HEK293 (cell line): ENCODE data around the gene NOX5.

Source experiments
- CTCF ChIA-PET: fragments of 350-600 bp; formaldehyde crosslinking; extraction: SDS; loops from one replicate; lab custom pipeline; 2021; ENCODE audit warnings: antibody characterized with exemption; lab: Yijun Ruan, JAX
- POLR2A ChIA-PET: fragments of 300-600 bp; formaldehyde crosslinking; extraction: SDS; loops from one replicate; lab custom pipeline; 2020; ENCODE audit warnings: antibody characterized with exemption, inconsistent platforms; lab: Yijun Ruan, JAX
- H3K27ac ChIP-seq: fragments of 200-500 bp; sonication (Bioruptor generic); 2 replicates; pipeline ENCODE4 v1.5.1; 2014; ENCODE audit warnings: low read depth, low read length, control low read depth, inconsistent platforms; ENCODE audit errors: extremely low read depth
- H3K36me3 ChIP-seq, 2 experiments: fragments of 200-500 bp in 1 of 2; sonication (Bioruptor generic) in 1 of 2; 1 replicate in 1 of 2; 2 replicates in 1 of 2; pipeline ENCODE4 v1.5.1; 2014 to 2017; ENCODE audit warnings: inconsistent platforms in 2 of 2, low read length in 2 of 2; ENCODE audit not compliant: control insufficient read depth in 2 of 2, insufficient read depth in 1 of 2
- H3K4me1 ChIP-seq: fragments of 200-500 bp; sonication (Bioruptor generic); 2 replicates; pipeline ENCODE4 v1.5.1; 2014; ENCODE audit warnings: mild to moderate bottlenecking, low read length, inconsistent platforms; ENCODE audit not compliant: control insufficient read depth, insufficient read depth
- H3K4me3 ChIP-seq: 2 replicates; pipeline ENCODE4 v1.5.1; 2011; ENCODE audit warnings: low read depth, mild to moderate bottlenecking, control low read depth, low read length, moderate library complexity
- H3K9me3 ChIP-seq: fragments of 200-500 bp; sonication (Bioruptor generic); 2 replicates; pipeline ENCODE4 v1.5.1; 2014; ENCODE audit warnings: low read depth, low read length, inconsistent platforms; ENCODE audit not compliant: control insufficient read depth, insufficient read depth
- CTCF ChIP-seq: fragments of 450-650 bp; formaldehyde crosslinking; IDR thresholded peaks from 2 replicates; pipeline ENCODE4 v1.5.1; 2016; ENCODE audit warnings: missing biosample characterization, missing genetic modification characterization
- HIC1 ChIP-seq: fragments of 450-650 bp; formaldehyde crosslinking; IDR thresholded peaks from 2 replicates; pipeline ENCODE4 v1.5.1; 2016; ENCODE audit warnings: missing biosample characterization, missing genetic modification characterization
- MZF1 ChIP-seq: fragments of 450-650 bp; formaldehyde crosslinking; IDR thresholded peaks from 2 replicates; pipeline ENCODE4 v1.5.1; 2017; ENCODE audit warnings: missing biosample characterization, missing genetic modification characterization, borderline replicate concordance
- OVOL3 ChIP-seq: fragments of 450-650 bp; formaldehyde crosslinking; IDR thresholded peaks from 2 replicates; pipeline ENCODE4 v1.5.1; 2016; ENCODE audit warnings: missing biosample characterization, missing genetic modification characterization
- REST ChIP-seq: fragments of 450-650 bp; formaldehyde crosslinking; IDR thresholded peaks from 2 replicates; pipeline ENCODE4 v1.5.1; 2016; ENCODE audit warnings: missing biosample characterization, missing genetic modification characterization
- SCRT1 ChIP-seq: fragments of 450-650 bp; formaldehyde crosslinking; IDR thresholded peaks from 2 replicates; pipeline ENCODE4 v1.5.1; 2016; ENCODE audit warnings: missing biosample characterization, missing genetic modification characterization, borderline replicate concordance
- SP2 ChIP-seq: fragments of 450-650 bp; formaldehyde crosslinking; IDR thresholded peaks from 2 replicates; pipeline ENCODE4 v1.5.1; 2016; ENCODE audit warnings: missing biosample characterization, missing genetic modification characterization
- TSHZ1 ChIP-seq: fragments of 450-650 bp; formaldehyde crosslinking; IDR thresholded peaks from 2 replicates; pipeline ENCODE4 v1.5.1; 2016; ENCODE audit warnings: missing biosample characterization, missing genetic modification characterization, borderline replicate concordance
- ZBTB17 ChIP-seq: fragments of 450-650 bp; formaldehyde crosslinking; IDR thresholded peaks from 2 replicates; pipeline ENCODE4 v1.5.1; 2016; ENCODE audit warnings: missing biosample characterization, missing genetic modification characterization
- ZNF18 ChIP-seq: fragments of 450-650 bp; formaldehyde crosslinking; IDR thresholded peaks from 2 replicates; pipeline ENCODE4 v1.5.1; 2016; ENCODE audit warnings: missing biosample characterization, missing genetic modification characterization
- ZNF280C ChIP-seq: fragments of 450-650 bp; formaldehyde crosslinking; IDR thresholded peaks from 2 replicates; pipeline ENCODE4 v1.5.1; 2016; ENCODE audit warnings: missing biosample characterization, missing genetic modification characterization
- ZNF350 ChIP-seq: fragments of 450-650 bp; formaldehyde crosslinking; IDR thresholded peaks from 2 replicates; pipeline ENCODE4 v1.5.0; 2017; ENCODE audit warnings: missing biosample characterization, mild to moderate bottlenecking, missing genetic modification characterization
- ZNF398 ChIP-seq: fragments of 450-650 bp; formaldehyde crosslinking; IDR thresholded peaks from 2 replicates; pipeline ENCODE4 v1.5.1; 2017; ENCODE audit warnings: missing biosample characterization, missing genetic modification characterization
- ZNF48 ChIP-seq: fragments of 450-650 bp; formaldehyde crosslinking; IDR thresholded peaks from 2 replicates; pipeline ENCODE4 v1.5.1; 2016; ENCODE audit warnings: missing biosample characterization, missing genetic modification characterization
- ZNF580 ChIP-seq: fragments of 450-650 bp; formaldehyde crosslinking; IDR thresholded peaks from 2 replicates; pipeline ENCODE4 v1.5.1; 2016; ENCODE audit warnings: missing biosample characterization, missing genetic modification characterization
- ZNF600 ChIP-seq: fragments of 450-650 bp; formaldehyde crosslinking; IDR thresholded peaks from 2 replicates; pipeline ENCODE4 v1.5.1; 2016; ENCODE audit warnings: missing biosample characterization, missing genetic modification characterization
- ZNF670 ChIP-seq: fragments of 450-650 bp; formaldehyde crosslinking; IDR thresholded peaks from 2 replicates; pipeline ENCODE4 v1.5.1; 2016; ENCODE audit warnings: missing biosample characterization, missing genetic modification characterization, low read depth
- ZNF791 ChIP-seq: fragments of 450-650 bp; formaldehyde crosslinking; IDR thresholded peaks from 2 replicates; pipeline ENCODE4 v1.5.1; 2016; ENCODE audit warnings: missing biosample characterization, missing genetic modification characterization

The NOX5 gene

GRCh38 chr15:69055251-69055650, 40.8 kb downstream of the NOX5 start (continued):
- TF ChIP-seq MZF1 (no peak), ZBTB17 (tag by site-specific recombination) (no peak), SP2 (tag by site-specific recombination) (no peak), ZNF791 (tag by site-specific recombination) (no peak), OVOL3 (tag by site-specific recombination) (no peak), ZNF350 (tag by site-specific recombination) (no peak)

- H3K4me1 ChIP-seq = peaks cover 4% of the 10 kb centered on the region
- H3K27ac ChIP-seq = no peak overlapping the region
- POLR2A ChIA-PET = no interaction called here
- no peaks in the 10 kb centered on the region for H3K9me3 ChIP-seq
- no peak overlapping the region for H3K4me3 ChIP-seq
- CTCF ChIA-PET = interaction anchor here (0.6 to 4.7 kb wide), 7 partner anchors 10 to 337 kb away, joined by 3 to 61 read pairs (median 5); no protein-coding TSS in a partner anchor
- no peaks in the 10 kb centered on the region for H3K36me3 ChIP-seq
- TF ChIP-seq ZNF48 (tag by site-specific recombination) (no peak), ZNF600 (tag by site-specific recombination) (peak; percentile 37; the same call in 1 of the 2 replicates), TSHZ1 (tag by site-specific recombination) (no peak), SCRT1 (tag by site-specific recombination) (no peak), MZF1 (no peak), ZNF580 (tag by site-specific recombination) (no peak), ZNF280C (tag by site-specific recombination) (no peak), REST (tag by site-specific recombination) (peak; percentile 88), ZNF670 (tag by site-specific recombination) (no peak), ZNF18 (tag by site-specific recombination) (no peak), HIC1 (no peak), CTCF (tag by site-specific recombination) (0 out of 2 replicates have a peak, but pooled peaks have one; percentile 28), ZNF398 (tag by site-specific recombination) (no peak)
Observed at GRCh38 chr15:69056365-69056764, 41.9 kb downstream of the NOX5 start.
